CD4-positive, alpha-beta T cell treated with Interleukin-6 at 100 ng/mL for 8 hours (primary cell): ENCODE measurements around the gene DMBX1.

Source experiments
- DNase-seq: peaks from one replicate; pipeline ENCODE4 v3.0.0-alpha.2; 2020; ENCODE audit warnings: mixed read lengths, low spot score

DMBX1 gene

GRCh38 chr1:46459315-46459714, 30.3 kb upstream of the DMBX1 start:
- DNase-seq: no peak

- DNase-seq: no peak
Measured at GRCh38 chr1:46461017-46461808, 28.4 kb upstream of the DMBX1 start.

GRCh38 chr1:46461809-46462448, 27.7 kb upstream of the DMBX1 start:
- DNase-seq: no peak

- no peak for DNase-seq
Measured at GRCh38 chr1:46464013-46464548, 25.6 kb upstream of the DMBX1 start.

GRCh38 chr1:46464915-46465314, 24.7 kb upstream of the DMBX1 start:
- DNase-seq: no peak

GRCh38 chr1:46465981-46466476, 23.6 kb upstream of the DMBX1 start:
- no peak for DNase-seq

GRCh38 chr1:46466477-46467182, 23.0 kb upstream of the DMBX1 start:
- no peak for DNase-seq

- no peak for DNase-seq
Measured at GRCh38 chr1:46467183-46467504, 22.5 kb upstream of the DMBX1 start.

GRCh38 chr1:46469881-46470280, 19.8 kb upstream of the DMBX1 start:
- no peak for DNase-seq

- no peak for DNase-seq
Measured at GRCh38 chr1:46471848-46472492, 17.7 kb upstream of the DMBX1 start.

GRCh38 chr1:46472498-46473181, 17.0 kb upstream of the DMBX1 start:
- DNase-seq: no peak

GRCh38 chr1:46473991-46474390, 15.6 kb upstream of the DMBX1 start:
- no peak for DNase-seq

- DNase-seq: no peak
Measured at GRCh38 chr1:46474570-46474969, 15.1 kb upstream of the DMBX1 start.

GRCh38 chr1:46476673-46477072, 13.0 kb upstream of the DMBX1 start:
- DNase-seq: no peak

GRCh38 chr1:46477153-46477929, 12.3 kb upstream of the DMBX1 start:
- DNase-seq: peak; percentile 62

- no peak for DNase-seq
Measured at GRCh38 chr1:46478721-46479485, 10.7 kb upstream of the DMBX1 start.

GRCh38 chr1:46479744-46480350, 9.8 kb upstream of the DMBX1 start:
- no peak for DNase-seq

GRCh38 chr1:46480959-46481646, 8.5 kb upstream of the DMBX1 start:
- DNase-seq: no peak

GRCh38 chr1:46481961-46482360, 7.7 kb upstream of the DMBX1 start:
- DNase-seq: no peak
